HG03460 (cell line): ENCODE data around the gene CNOT2.

Experiments used
- ATAC-seq: cut with Tn5 transposase; IDR thresholded peaks from one replicate; pipeline ENCODE4 v1.9.1; 2021; ENCODE audit not compliant: unreplicated experiment

CNOT2 gene, protein sequence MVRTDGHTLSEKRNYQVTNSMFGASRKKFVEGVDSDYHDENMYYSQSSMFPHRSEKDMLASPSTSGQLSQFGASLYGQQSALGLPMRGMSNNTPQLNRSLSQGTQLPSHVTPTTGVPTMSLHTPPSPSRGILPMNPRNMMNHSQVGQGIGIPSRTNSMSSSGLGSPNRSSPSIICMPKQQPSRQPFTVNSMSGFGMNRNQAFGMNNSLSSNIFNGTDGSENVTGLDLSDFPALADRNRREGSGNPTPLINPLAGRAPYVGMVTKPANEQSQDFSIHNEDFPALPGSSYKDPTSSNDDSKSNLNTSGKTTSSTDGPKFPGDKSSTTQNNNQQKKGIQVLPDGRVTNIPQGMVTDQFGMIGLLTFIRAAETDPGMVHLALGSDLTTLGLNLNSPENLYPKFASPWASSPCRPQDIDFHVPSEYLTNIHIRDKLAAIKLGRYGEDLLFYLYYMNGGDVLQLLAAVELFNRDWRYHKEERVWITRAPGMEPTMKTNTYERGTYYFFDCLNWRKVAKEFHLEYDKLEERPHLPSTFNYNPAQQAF

DNA sequence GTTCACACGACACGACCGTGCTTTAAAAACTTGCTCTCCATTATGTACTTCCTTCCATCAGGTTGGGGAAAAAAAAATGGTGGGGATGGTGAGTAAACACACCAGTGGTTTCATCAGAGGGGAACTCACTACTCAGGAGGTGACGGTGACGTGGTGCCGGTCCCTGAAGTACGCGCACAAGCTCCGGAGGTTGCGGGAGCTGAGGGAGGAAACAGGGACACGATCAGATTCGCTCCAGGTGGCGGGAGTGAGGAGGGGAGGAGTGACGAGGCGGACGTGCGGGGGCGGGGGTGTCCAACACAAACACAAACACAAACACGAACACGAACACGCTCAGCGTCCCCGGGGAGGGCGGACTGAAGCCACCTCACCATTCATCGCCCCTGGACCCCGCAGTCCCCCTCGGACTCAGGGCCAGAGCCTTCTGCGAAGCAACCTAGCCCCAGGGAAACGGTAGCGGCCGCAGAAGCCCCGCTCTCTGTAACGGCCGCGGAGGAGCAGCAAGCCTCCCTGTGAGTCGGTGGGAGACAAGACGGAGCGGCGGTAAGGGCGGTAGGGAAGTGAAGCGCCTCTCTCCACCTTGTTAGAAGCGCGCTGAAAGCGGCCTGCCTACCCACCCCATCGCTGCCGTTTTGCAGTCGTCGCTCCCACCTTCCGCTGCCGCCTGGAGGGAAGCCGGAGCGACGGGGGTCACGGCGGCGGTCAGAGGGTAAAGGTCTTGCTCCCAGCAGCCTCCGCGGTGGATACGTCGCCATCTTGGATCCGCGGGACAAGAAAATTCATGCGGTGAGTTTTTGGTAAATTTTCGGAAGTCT lies at the start of gene CNOT2:
TSS of gene CNOT2 (plus strand) at position 739 of the 815 bp plus-strand sequence. CDS start 34,794 bp downstream, outside the sequence.
- peak; percentile 72 for ATAC-seq

GRCh38 chr12:70194076-70194475 lies 49.2 kb upstream of the CNOT2 start:
- no peak for ATAC-seq

- no peak for ATAC-seq
Observed at GRCh38 chr12:70196811-70197281, 46.4 kb upstream of the CNOT2 start.

DNA sequence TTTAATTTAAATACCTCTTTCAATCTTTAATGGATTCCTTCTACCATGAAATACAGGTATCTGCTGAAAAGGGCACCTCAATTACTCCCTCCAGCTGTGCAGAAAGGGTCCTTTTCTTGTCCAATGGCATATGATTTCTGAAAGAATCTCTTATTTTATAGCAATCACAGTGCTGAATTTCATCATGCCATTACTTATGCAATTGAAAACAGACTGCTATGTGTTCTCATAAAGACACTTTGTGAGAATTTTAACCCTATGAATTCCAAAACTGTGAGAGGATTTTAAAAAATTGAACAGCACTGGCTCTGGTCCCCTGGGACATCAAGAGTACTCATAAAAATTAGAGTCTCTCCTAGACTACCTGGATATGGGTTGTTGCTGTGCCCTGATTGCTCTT lies 45.9 kb upstream of the CNOT2 start:
- no peak for ATAC-seq

- ATAC-seq: no peak
Observed at GRCh38 chr12:70213707-70214106, 29.5 kb upstream of the CNOT2 start.

GRCh38 chr12:70214972-70215617 lies 28.1 kb upstream of the CNOT2 start:
- no peak for ATAC-seq

- no peak for ATAC-seq
Observed at GRCh38 chr12:70217416-70217815, 25.8 kb upstream of the CNOT2 start.

GRCh38 chr12:70221626-70222025 lies 21.6 kb upstream of the CNOT2 start:
- ATAC-seq: no peak

DNA sequence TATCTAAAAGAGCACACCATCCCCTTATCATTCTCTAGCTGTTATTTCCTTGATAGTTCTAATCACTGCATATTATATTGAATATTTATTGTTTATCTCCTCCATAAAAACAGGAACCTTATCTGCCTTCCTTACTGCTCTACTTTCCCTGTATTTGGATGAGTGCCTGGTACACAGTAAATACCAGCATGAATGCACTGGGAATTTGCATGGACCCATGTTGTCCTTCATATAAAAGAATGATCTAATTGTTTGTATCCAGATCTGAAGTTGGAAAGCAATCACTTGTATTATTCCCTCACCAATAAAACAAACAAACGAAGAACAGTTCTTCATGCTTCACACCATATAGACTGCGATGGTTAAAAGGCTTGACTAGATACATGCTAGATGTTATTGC lies 15.3 kb upstream of the CNOT2 start:
- no peak for ATAC-seq

DNA sequence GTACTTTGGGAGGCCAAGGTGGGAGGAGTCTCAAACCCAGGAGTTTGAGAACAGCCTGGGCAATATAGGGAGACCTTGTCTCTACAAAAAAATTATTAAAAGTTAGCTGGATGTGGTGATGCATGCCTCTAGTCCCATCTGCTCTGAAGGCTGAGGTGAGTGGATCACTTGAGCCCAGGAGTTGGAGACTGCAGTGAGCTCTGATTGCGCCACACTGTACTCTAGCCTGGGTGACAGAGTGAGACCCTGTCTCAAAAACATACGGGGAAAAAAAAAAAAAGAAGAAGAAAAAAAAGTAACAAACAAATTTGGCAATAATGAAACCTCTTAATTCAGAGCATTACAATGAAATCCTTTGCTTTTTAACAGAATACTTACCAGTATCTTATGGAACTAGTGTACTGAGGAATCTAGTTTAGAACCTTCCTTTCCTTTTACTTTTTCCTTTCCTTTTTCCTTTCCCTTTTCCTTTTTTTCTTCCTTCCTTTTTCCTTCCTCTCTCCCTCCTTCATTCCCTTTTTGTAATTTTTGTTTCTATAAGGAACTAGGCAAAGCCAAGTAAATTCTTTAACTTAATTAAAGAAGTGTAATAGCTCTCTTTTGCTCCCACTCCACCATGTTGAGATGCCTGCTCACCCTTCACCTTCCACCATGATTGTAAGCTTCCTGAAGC lies 12.2 kb upstream of the CNOT2 start:
- ATAC-seq: no peak

DNA sequence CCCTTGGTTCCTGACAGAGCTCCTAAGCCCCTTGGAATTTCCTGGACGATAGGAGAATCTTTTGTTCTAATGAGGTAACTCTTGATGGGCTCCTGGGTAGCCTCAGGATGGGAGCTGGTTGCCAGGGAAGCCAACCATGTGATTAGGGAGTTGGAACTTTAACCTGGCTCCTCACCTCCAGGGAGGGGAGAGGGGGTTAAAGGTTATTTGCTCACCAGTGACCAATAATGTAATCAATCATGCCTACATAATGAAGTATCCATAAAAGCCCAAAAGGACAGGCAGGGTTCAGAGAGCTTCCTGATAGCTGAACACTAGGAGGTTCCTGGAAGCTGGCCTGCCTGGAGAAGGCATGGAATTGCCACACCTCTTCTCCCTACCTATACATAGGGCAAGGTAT lies 6.2 kb upstream of the CNOT2 start:
- no peak for ATAC-seq

GRCh38 chr12:70240673-70241072 lies 2.6 kb upstream of the CNOT2 start:
- ATAC-seq: no peak

DNA sequence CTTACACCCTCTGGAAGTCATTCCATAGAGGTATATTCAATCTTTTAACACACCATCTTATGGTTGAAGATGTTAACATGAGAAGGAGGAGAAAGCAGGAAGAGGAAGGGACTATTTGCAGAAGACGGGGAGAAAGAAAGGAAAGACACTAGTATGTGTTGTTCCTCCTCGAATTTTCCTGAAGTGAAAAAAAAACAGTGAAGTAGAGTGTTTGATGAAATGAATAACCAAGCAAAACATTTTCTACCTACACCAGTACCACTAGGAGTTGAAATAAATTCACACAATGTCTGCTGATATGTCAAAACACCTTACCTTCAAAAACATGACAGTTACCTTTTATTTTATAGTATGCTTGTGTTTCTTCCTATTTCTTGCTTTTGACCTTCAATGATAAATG lies 1.4 kb upstream of the CNOT2 start:
- no peak for ATAC-seq

DNA sequence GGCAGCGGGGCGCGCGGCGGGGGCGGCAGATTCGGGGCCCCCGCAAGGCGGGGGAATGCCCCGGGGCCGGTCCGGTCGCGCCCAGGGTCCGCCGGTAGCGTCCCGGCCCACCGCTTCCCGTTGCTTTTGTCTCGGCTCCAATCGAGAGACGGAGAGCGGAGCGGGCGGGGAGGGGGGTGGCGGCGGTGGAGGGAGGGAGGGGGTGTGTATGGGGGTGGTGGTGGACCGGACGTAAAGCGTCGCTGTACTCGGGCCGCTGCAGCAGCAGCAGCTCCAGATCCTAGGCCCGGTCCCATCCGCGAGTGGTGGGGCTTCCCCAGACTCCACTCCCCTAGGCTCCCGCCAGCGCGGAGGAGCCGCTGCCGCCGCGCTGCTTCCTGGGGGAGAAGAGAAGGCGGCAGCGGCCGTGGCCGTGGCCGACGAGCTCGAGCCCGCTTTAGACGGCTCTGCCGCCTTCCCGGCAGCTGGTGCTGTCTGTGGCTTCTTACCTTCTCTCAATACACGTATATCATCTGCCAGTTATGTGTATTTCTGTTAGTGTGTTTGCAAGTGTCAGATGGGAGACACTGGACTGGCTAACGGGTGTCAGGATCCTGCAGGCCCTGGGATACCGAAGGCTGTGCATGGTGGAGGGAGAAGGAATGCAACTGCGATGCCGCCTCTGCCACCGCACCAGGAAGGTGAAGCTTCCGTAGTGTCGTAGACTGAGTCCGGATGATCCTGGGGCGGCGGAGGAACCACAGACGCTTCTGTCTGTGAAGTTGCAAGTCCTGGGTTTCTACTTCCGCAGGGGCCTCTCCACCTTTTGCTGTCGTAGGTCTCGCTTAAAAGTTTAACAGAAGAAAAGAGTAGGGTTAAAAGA lies 508 bp downstream of the CNOT2 start:
- peak; percentile 54 for ATAC-seq

DNA sequence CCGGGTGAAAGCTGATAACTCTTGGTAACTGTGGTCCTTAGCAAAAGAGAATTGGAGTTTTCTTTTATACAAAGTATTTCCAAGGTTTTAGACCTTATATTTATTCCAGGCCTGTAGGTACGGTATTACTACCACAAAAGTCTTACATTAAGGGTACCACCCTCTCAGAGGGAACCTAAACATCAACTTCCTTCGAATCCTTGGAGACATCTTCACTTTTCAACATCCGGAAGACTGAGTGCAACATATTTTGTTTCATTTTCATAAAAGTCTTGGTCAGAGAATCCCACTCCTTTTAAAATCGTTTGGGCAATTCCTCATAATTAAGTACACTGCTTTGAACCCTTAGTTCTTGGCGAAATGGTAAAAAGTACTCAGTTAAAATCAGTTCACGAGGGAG lies 1.2 kb downstream of the CNOT2 start:
- ATAC-seq: no peak

- ATAC-seq: no peak
Observed at GRCh38 chr12:70245458-70245857, 2.2 kb downstream of the CNOT2 start.

GRCh38 chr12:70246580-70246979 lies 3.3 kb downstream of the CNOT2 start:
- ATAC-seq: no peak

DNA sequence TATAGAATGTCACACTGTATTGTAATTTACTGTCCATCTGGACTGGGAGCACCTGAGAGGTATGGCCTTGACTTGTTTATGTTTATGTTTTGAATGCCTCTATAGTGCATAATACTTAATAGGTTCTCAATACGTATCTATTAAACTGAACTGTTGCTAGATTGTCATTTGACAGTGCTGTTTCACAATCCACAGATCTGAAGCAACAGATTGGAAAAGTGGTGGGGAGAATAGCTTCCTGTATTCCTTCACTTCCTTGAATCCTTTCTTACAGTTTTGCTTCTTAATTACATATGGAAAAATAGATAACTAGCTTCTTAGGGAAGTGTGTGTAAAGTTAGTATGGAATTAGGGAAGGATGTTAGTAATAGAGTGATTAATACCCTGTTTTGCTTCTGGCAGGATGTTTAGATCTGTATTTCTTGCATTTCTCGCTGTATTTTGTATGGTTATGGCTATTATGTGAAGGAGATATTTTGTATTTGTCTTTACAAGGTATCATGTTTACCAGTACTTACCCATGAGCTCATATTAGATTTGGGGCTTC lies 4.5 kb downstream of the CNOT2 start:
- no peak for ATAC-seq

DNA sequence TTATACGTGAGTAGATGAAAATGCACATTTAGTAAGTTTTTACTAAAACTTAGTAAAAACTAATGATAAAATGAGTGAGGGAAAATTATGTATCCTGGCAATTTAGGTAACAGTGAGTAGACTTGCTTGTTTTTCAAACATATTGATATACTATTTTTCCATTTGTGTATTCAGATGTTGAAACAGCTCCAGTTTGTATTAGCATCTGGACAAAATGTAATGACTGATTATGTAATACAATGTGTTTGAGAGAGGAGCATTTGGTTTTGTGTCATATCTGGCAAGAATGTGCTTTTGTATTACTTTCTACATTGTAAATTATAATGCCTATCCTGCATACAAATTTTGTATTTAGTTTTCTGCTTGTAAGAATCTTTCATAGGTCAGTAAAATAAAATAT lies 5.6 kb downstream of the CNOT2 start:
- ATAC-seq: no peak

GRCh38 chr12:70249903-70250302 lies 6.7 kb downstream of the CNOT2 start:
- no peak for ATAC-seq
